ENCODE measurements around the gene ZDHHC14. TPM values are rescaled to one million over a fixed set of nuclear protein-coding genes. Genes with fewer than 3 reads are reported as not detected.
"Not testable (repeated sequence)": the region's sequence is repeated elsewhere in the genome, so short reads cannot be mapped to it uniquely, and the experiment has no call there.

Gene ZDHHC14
- total RNA-seq, 1 experiment from 2014 or later = 5.5 TPM

DNA sequence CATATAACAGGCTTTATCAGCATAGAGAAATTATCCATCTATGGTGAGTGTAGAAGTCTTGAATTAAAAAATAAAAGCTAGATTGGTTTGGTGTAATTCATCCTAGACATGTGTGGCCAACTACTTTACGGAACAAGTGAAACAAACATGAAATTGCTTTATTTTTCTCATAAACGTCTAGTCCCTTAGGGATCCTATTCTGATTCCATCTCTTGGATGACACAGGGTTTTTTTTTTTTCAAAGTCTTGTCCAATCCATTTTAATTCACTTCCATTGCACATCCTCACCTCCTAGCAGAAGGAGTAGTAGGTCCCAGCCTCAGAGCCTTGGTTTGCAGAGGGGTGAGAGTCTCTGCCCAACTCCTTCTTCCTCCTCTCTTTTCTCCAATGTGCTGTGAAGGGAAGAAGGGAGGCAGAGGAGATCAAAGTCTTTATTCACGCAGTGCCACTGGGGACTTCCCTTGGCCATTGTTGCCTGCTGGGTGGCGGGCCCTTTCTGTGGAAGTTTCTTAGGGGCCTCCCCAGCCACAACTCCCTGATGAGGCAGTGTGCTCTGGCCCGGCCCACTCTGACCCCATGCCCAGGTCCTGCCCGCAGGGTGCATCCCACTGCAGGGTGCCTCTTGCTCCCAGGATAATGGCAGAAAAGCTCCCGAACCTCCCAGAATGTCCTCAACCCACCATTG is 337.7 kb downstream of the ZDHHC14 start:
- no peak for DNase-seq (ENCODE audit: low spot score)

DNA sequence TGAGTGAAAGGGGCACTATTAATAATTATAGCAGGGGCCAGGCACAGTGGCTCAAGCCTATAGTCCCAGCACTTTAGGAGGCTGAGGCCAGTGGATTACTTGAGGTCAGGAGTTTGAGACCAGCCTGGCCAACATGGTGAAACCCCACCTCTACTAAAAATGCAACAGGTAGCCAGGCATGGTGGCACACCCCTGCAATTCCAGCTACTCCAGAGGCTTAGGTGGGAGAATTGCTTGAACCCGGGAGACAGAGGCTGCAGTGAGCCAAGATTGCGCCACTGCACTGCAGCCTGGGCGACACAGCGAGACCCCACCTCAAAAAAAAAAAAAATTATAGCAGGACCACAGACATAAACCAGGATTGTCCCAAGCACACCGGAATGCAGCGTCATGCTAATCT is 340.0 kb downstream of the ZDHHC14 start:
- DNase-seq (ENCODE audit: low spot score) = not testable (repeated sequence)

DNA sequence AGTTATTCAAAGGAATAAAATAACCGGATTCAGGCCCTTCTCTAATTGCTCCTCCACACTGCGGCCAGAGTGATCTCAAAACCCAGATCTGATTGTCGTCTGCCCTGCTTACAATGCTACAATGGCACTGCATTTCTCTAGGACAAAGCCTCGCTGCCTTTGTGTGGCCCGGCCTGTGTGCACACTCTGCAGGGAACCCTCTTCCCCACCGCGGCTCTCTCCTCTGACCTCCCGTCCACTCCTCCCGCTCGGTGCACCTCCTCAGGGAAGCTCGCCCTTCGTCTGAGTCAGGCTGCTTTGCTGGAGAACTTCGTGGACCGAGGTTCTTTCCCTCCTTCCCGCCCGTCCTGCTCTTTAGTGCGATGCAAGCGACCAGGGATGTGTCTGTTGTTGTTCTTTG is 340.4 kb downstream of the ZDHHC14 start:
- DNase-seq (ENCODE audit: low spot score) = no peak

DNA sequence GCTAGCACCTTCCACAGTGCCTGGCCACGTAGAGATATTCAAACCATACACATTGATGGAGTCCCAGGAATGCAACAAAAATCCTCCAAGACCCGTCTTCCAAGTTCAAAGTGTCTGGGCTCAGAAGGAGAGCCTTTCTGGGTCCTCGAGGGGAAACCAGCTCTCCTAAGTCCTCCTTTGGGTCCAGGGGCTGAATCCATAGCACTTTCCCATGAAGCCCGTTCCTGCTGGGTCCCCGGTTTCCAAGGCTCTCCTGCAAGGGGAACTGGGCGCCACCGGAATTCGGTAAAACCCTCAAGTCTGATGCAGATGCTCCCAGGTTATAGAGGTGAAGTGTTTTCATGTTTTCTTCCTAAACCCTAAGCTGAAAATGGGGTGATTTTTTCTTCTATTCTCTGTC is 340.8 kb downstream of the ZDHHC14 start:
- DNase-seq (ENCODE audit: low spot score) = no peak

DNA sequence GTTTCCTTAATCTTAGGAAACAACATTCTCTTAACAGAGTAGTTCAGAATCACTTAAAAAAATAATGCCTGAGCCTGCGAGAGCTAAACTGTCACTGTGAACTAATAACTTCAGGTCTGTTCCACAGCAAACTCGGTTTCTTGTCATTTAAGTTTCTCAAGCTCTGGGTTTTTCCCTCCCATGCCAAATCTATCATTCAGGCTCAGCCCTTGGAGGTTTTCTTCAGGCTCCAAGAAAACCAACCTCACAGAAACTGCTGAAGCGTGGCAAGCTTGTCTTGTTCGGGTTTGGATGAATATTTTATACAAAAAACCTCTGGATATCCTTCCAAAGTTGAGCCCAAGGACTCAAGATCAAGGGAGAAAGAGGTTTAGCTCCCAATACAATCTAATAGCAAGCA is 342.4 kb downstream of the ZDHHC14 start:
- DNase-seq (ENCODE audit: low spot score) = no peak

DNA sequence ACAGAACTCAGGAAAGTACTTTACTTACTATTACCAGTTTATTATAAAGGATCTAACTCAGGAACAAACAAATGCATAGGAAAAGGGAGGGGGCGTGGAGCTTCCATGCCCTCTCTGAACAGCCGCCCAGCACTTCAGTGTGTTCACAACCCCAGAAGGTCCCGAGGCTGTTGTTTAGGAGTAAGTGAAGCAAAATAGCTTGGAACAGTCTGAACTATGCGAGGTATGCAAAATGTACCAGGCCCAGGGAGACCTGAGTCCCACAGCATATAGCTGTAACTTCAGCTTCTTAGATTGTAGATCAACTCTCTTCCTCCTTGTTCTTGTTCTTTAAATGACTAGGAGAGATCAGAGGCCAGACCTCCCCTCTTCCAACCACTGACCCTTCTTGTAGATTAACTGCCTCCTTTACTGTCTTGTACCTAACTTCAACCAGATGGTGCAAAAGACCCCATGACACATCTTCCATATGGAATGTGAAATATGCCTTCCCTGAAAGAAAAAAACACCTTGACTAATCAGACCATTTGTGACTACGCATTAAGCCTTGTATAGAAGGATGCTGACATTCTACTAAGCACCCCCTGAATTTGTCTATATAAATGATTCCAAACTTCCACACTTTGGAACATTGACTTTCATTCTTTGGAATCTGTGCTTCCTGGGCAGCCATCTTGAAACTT is 343.3 kb downstream of the ZDHHC14 start:
- DNase-seq (ENCODE audit: low spot score) = no peak

DNA sequence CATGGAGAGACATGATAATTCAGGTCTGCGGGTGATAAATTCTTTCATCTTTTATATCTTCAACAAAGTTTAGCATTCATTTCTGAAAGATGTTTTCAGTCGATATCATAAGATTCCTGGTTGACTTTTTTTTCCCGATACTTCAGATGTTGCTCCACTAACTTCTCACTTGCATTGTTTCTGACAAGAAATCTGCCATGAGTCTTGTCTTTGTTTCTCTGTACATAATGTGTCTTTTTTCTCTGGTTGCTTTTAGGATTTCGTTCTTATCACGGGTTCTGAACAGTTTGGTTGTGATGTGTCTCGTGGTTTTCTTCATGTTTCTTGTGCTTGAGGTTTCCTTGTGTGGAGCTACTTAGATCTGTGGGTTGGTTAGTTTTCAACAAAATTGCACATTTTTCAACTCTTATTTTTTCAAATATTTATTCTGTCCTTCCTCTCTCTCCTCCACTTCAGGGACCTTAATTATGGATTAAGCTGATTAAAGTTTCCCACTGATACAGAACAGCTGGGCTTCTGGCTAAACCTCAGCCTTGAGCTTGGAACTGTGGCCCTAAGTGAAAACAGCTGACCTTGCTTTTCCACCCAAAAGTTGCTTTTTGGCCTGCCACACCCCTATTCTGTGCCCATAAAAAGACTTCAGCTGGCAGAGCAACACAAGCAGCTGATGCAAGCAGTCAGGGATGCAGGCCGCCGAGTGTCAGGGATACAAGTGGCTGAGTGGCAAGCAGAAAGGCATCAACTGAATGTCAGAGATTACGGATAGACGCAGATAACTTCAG is 344.2 kb downstream of the ZDHHC14 start:
- DNase-seq (ENCODE audit: low spot score) = no peak

DNA sequence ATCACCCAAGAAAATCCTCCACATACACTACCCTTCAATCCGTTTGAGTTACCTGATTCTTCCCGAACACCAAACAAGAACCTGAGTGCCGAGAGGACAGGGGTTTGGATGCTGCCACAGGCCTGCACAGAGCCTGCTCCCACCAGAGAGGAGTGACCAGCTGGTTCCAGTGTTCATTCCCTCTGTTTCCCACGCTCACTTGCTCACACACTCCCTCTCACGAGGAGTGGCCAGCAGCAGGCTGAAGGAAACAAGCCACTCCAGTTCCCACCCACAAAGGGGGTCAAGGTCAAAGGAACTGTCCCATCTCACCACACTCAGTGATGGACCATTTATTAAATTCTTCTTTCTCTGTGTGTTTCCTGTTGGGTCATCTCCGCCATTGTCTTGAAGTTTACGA is 344.8 kb downstream of the ZDHHC14 start:
- DNase-seq (ENCODE audit: low spot score) = no peak

DNA sequence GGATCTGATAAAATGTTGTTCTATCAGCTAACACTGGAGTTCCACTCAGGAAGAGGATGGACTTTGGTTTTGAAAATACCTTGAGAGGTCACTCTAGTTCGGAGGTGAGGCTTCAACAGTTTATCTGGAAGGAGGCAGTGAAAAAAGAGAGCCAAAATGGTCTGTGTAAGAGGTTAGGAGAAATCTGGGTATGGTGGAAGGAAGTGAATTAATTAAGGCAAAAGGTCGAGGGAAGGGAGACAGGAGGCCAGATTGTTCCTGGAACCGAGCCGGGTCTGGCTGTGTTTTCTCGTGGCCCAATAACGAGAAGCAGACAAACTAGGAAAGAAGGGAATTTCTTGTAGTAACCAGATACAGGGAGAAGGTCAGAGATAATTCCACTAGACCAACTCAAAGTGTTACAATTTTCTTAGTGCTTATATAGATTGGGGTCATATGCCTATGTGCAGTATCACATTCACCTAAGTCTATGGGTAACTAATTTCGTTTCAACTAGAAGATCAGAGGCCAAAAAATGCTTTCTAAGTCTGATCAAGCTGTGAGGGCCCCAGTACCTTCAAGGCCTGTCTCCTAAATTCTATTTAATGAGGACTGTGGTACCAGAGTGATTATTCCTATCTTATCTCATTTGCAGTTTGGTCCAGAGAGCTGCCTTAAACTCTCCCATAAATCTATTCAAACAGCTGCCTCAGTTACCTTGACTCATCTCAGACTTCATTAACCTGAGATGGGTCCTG is 346.1 kb downstream of the ZDHHC14 start:
- no peak for DNase-seq (ENCODE audit: low spot score)

Other genes with a start within 250 kb of the ZDHHC14 start
- 2.8 and 5.4 TPM in 2 replicates for gene TMEM242, start 57.7 kb upstream of the ZDHHC14 start, total RNA-seq (2014; rRNA removed; shearing (Covaris generic))

Data from A172 (cell line).